Measurements from ENCODE around the gene ASB10. TPM values are rescaled to one million over a fixed set of nuclear protein-coding genes. Genes with fewer than 3 reads are reported as not detected.

The ASB10 gene
- total RNA-seq, 2 experiments from 2014 or later: not detected

DNA sequence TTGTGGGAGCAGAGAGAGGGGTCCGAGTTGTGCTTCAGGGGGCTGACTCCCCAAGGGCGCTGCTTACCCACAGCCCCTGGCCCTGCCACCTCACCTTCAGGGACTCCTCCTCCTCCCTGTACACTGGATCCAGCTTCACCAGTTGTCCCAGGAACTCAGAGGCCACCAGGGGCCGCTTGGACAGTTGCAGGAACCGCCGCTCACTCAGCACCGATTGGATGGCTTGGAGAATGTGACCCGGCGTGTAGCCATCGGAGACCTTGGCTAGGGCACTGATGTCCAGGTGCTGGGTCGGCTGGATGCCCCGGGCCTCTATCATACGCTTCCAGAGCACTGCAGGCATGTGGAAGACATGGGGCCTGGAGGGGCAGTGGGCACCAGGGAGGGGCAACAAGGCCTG is 4.5 kb upstream of the ASB10 start:
- Mint-ChIP-seq H3K27me3 (peaks cover 17% of the 10 kb centered on the region), H3K9me3 (ENCODE audit: low read depth) (no peaks in the 10 kb centered on the region), H3K27ac (no peak overlapping the region), H3K4me1 (peaks cover 2% of the 10 kb centered on the region), H3K4me3 (no peak overlapping the region), H3K36me3 (no peaks in the 10 kb centered on the region)
- no peak for ATAC-seq
- CTCF ChIA-PET: interaction anchor here (0.6 to 1.4 kb wide), 3 partner anchors 52 to 627 kb away, joined by 3 to 4 read pairs (median 3); no protein-coding TSS in a partner anchor
- DNase-seq: no peak

DNA sequence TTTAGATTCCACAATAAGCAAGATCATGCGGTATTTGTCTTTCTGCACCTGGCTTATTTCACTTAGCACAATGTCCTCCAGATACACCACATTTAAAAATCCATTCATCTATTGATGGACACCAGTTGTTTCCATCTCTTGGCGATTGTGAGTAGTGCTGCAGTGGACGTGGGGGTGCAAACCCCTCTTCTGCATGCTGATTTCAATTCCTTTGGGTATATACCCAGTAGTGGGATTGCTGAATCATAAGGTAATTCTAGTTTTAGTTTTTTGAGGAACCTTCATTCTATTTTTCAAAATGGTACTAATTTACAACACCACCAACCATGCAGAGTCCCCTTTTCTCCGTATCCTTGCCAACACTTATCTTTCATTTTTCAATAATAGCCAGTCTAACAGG is 2.0 kb upstream of the ASB10 start:
- H3K9me3 Mint-ChIP-seq (ENCODE audit: low read depth): no peaks in the 10 kb centered on the region
- H3K4me1 Mint-ChIP-seq: no peaks in the 10 kb centered on the region
- no peak overlapping the region for H3K27ac Mint-ChIP-seq
- no peak overlapping the region for H3K4me3 Mint-ChIP-seq
- H3K27me3 Mint-ChIP-seq: peaks cover 10% of the 10 kb centered on the region
- H3K36me3 Mint-ChIP-seq: no peaks in the 10 kb centered on the region
- CTCF ChIA-PET: no interaction called here
- ATAC-seq: no peak
- DNase-seq: no peak

GRCh38 chr7:151188252-151188542 is 1.1 kb upstream of the ASB10 start:
- no peaks in the 10 kb centered on the region for H3K4me1 Mint-ChIP-seq
- H3K27me3 Mint-ChIP-seq: peaks cover 10% of the 10 kb centered on the region
- CTCF ChIA-PET: interaction anchor here (0.9 to 1.6 kb wide), 2 partner anchors 56 to 78 kb away, joined by 3 to 5 read pairs; no protein-coding TSS in a partner anchor
- no peaks in the 10 kb centered on the region for H3K36me3 Mint-ChIP-seq
- H3K4me3 Mint-ChIP-seq: no peak overlapping the region
- DNase-seq: no peak
- no peak for ATAC-seq
- H3K27ac Mint-ChIP-seq: no peak overlapping the region
- no peaks in the 10 kb centered on the region for H3K9me3 Mint-ChIP-seq (ENCODE audit: low read depth)

- no peak overlapping the region for H3K4me3 Mint-ChIP-seq
- H3K4me1 Mint-ChIP-seq: no peaks in the 10 kb centered on the region
- H3K36me3 Mint-ChIP-seq: no peaks in the 10 kb centered on the region
- CTCF ChIA-PET: interaction anchor here (0.9 to 1.6 kb wide), 2 partner anchors 56 to 77 kb away, joined by 3 to 5 read pairs; no protein-coding TSS in a partner anchor
- DNase-seq (no peak), ATAC-seq (no peak)
- H3K9me3 Mint-ChIP-seq (ENCODE audit: low read depth): no peaks in the 10 kb centered on the region
- no peak overlapping the region for H3K27ac Mint-ChIP-seq
- peaks cover 10% of the 10 kb centered on the region for H3K27me3 Mint-ChIP-seq
Observed at GRCh38 chr7:151187409-151188251, 580 bp upstream of the ASB10 start.

DNA sequence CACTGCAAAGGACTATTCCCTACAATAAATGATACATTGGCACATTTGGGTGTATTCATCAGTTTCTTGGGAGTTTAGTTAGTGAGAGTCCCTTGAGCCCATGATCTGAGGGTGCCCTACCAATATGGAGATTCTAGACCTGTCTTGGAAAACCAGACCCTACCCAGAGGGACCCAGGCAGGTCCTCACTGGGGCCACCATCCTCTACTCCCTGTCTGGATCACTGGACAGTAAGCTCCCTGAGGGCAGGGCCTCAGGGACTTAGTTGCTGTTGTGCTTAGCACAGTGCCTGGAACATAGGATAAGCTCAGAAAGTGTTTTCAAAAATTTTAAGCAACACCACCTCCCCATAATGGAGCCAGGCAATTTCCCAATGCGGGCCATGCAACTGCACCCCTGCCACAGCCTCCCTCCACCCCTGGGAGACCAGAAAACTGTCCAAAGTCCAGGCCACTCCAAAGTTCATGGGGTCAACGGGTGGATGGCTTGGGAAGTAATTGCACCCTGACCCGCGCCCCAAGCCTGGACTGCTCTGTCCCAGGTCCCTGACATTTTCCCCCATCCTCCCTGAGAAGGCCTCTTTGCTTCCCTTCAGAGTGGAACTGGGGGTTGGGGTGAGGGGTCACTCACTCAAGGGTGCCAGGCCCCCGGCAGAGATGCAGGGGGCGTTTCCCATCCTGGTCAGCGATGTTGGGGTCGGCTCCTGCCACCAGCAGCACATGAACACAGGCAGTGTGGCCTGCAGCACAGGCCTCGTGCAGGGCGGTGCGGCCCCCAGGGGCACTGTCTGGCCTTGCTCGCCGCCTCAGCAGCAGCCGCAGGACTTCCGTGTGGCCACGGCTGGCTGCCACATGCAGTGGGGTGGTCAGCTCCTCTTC is 1.0 kb downstream of the ASB10 start:
- CTCF ChIA-PET: no interaction called here
- Mint-ChIP-seq H3K4me1 (no peaks in the 10 kb centered on the region), H3K27ac (no peak overlapping the region), H3K4me3 (no peak overlapping the region), H3K27me3 (peaks cover 13% of the 10 kb centered on the region), H3K36me3 (no peaks in the 10 kb centered on the region), H3K9me3 (ENCODE audit: low read depth) (no peaks in the 10 kb centered on the region)
- DNase-seq (no peak), ATAC-seq (no peak)

DNA sequence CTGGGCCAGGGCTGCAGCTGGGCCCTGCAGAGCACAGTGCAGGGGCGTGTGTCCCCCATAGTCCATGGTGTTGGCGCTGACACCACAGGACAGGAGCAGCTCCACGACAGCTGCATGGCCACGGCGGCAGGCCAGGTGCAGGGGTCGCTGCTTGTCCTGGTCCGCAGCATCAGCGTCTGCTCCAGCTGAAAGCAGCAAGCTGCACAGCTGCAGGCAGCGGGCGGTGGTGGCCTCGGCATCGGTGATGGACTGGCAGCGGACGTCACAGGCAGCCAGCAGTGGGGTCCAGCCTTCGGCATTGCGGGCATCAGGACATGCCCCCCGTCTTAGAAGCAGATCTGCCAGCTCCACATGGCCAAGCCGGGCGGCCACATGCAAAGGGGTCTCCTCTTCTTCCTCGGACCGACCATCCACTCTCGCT is 6.0 kb downstream of the ASB10 start:
- ATAC-seq: no peak
- Mint-ChIP-seq H3K36me3 (no peaks in the 10 kb centered on the region), H3K4me3 (no peak overlapping the region), H3K4me1 (no peaks in the 10 kb centered on the region), H3K27me3 (peaks cover 9% of the 10 kb centered on the region), H3K9me3 (ENCODE audit: low read depth) (no peaks in the 10 kb centered on the region), H3K27ac (no peak overlapping the region)
- no peak for DNase-seq
- CTCF ChIA-PET: interaction anchor here (1.0 to 1.4 kb wide), 2 partner anchors 18 to 63 kb away, joined by 3 to 4 read pairs; no protein-coding TSS in a partner anchor

DNA sequence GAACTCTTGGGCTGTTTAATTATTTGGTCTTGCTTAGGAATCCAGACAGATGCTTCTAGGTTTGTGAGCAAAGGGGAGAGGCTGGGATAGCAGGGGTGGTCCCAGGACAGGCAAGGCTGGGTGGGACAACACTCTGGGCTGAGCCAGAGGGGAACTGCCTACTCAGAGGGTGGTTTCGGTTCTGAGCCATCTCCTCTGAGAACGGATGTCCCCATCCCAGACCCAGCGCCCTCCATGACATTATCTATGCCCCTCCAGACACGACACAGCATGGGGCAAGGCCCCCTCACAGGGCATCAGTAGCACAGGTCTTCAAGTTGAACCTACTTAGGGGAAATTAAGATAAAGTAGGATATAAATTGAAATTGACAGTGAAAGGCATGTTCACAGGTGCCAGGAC is 7.1 kb downstream of the ASB10 start:
- CTCF ChIA-PET: interaction anchor here (0.6 to 1.7 kb wide), 4 partner anchors 17 to 84 kb away, joined by 3 to 9 read pairs (median 4); no protein-coding TSS in a partner anchor
- Mint-ChIP-seq H3K4me1 (no peaks in the 10 kb centered on the region), H3K27ac (no peak overlapping the region), H3K4me3 (no peak overlapping the region), H3K9me3 (ENCODE audit: low read depth) (no peaks in the 10 kb centered on the region), H3K27me3 (peaks cover 12% of the 10 kb centered on the region), H3K36me3 (no peaks in the 10 kb centered on the region)
- DNase-seq (no peak), ATAC-seq (no peak)

- Mint-ChIP-seq H3K4me3 (no peak overlapping the region), H3K36me3 (no peaks in the 10 kb centered on the region), H3K27ac (no peak overlapping the region), H3K9me3 (ENCODE audit: low read depth) (no peaks in the 10 kb centered on the region), H3K27me3 (peaks cover 12% of the 10 kb centered on the region), H3K4me1 (peaks cover 2% of the 10 kb centered on the region)
- CTCF ChIA-PET: interaction anchor here (0.8 to 1.7 kb wide), 5 partner anchors 10 to 95 kb away, joined by 3 to 9 read pairs (median 5); no protein-coding TSS in a partner anchor
- ATAC-seq (no peak), DNase-seq (no peak)
Observed at GRCh38 chr7:151179287-151179860, 7.7 kb downstream of the ASB10 start.

DNA sequence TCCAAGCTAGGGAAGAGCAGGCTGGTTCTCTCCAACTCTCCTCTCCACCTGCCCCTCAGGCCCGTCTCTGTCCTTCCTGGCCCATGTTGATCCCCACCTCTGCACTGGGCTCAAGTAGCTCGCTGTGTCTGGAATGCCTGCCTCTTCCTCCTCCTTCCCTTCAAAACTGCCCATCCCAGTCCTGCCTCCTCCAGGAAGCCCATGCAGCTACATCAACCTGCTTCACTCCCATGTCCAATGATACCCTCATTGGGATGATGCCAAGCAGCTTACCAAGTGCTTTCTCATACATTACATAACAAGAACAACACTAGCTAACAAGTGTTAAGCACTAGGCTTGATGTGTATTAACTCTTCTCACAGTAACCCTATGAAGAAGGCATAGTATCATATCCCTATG is 8.2 kb downstream of the ASB10 start:
- Mint-ChIP-seq H3K9me3 (ENCODE audit: low read depth) (no peaks in the 10 kb centered on the region), H3K36me3 (no peaks in the 10 kb centered on the region), H3K27ac (no peak overlapping the region), H3K4me3 (no peak overlapping the region), H3K4me1 (peaks cover 2% of the 10 kb centered on the region), H3K27me3 (peaks cover 12% of the 10 kb centered on the region)
- DNase-seq (no peak), ATAC-seq (no peak)
- CTCF ChIA-PET: interaction anchor here (0.8 to 1.7 kb wide), 4 partner anchors 9 to 94 kb away, joined by 3 to 9 read pairs (median 6); no protein-coding TSS in a partner anchor

GRCh38 chr7:151178236-151178635 is 8.8 kb downstream of the ASB10 start:
- Mint-ChIP-seq H3K27ac (no peak overlapping the region), H3K4me1 (peaks cover 2% of the 10 kb centered on the region), H3K27me3 (peaks cover 14% of the 10 kb centered on the region), H3K36me3 (no peaks in the 10 kb centered on the region), H3K9me3 (ENCODE audit: low read depth) (no peaks in the 10 kb centered on the region), H3K4me3 (no peak overlapping the region)
- CTCF ChIA-PET: interaction anchor here (0.8 to 1.4 kb wide), 4 partner anchors 9 to 94 kb away, joined by 3 to 7 read pairs (median 4); no protein-coding TSS in a partner anchor
- ATAC-seq (no peak), DNase-seq (no peak)

DNA sequence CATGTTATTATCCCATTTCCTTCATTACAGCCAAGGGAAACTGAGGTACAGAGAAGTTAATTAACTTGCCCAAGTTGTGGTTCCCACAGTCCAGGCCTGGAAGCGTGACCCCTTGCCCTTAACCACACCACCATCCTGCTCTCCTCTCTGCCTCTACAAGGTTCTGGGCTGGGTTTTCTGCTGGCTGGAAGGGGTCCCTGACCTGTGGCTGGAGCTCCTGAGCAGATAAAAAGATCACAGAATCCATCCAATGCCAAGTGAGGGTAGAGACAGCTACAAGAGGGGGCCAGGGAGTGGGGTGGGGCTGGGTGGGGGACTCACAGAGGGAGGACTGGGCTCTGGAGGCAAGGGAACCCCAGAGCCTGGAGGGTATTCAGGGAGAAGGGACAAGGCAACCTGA is 9.7 kb downstream of the ASB10 start:
- CTCF ChIA-PET: interaction anchor here (0.8 to 1.5 kb wide), 6 partner anchors 9 to 299 kb away, joined by 3 to 6 read pairs (median 4); no protein-coding TSS in a partner anchor
- ATAC-seq (no peak), DNase-seq (no peak)
- no peaks in the 10 kb centered on the region for H3K36me3 Mint-ChIP-seq
- peaks cover 22% of the 10 kb centered on the region for H3K27me3 Mint-ChIP-seq
- H3K4me3 Mint-ChIP-seq: no peak overlapping the region
- peaks cover 7% of the 10 kb centered on the region for H3K4me1 Mint-ChIP-seq
- H3K9me3 Mint-ChIP-seq (ENCODE audit: low read depth): no peaks in the 10 kb centered on the region
- no peak overlapping the region for H3K27ac Mint-ChIP-seq

GRCh38 chr7:151176401-151176800 is 10.6 kb downstream of the ASB10 start:
- ATAC-seq: no peak
- peaks cover 7% of the 10 kb centered on the region for H3K4me1 Mint-ChIP-seq
- H3K9me3 Mint-ChIP-seq (ENCODE audit: low read depth): no peaks in the 10 kb centered on the region
- peaks cover 28% of the 10 kb centered on the region for H3K27me3 Mint-ChIP-seq
- CTCF ChIA-PET: interaction anchor here (0.8 to 2.6 kb wide), 6 partner anchors 8 to 298 kb away, joined by 3 to 8 read pairs (median 4); no protein-coding TSS in a partner anchor
- no peak overlapping the region for H3K27ac Mint-ChIP-seq
- H3K4me3 Mint-ChIP-seq: no peak overlapping the region
- H3K36me3 Mint-ChIP-seq: no peaks in the 10 kb centered on the region
- DNase-seq: no peak

GRCh38 chr7:151175793-151176311 is 11.2 kb downstream of the ASB10 start:
- peaks cover 7% of the 10 kb centered on the region for H3K4me1 Mint-ChIP-seq
- no peak for ATAC-seq
- H3K27ac Mint-ChIP-seq: no peak overlapping the region
- CTCF ChIA-PET: interaction anchor here (1.3 to 2.6 kb wide), 4 partner anchors 8 to 52 kb away, joined by 3 to 8 read pairs (median 5); partner anchors contain the start of gene ABCF2
- DNase-seq: no peak
- no peak overlapping the region for H3K4me3 Mint-ChIP-seq
- no peaks in the 10 kb centered on the region for H3K36me3 Mint-ChIP-seq
- H3K27me3 Mint-ChIP-seq: peaks cover 33% of the 10 kb centered on the region
- H3K9me3 Mint-ChIP-seq (ENCODE audit: low read depth): no peaks in the 10 kb centered on the region
